Measurements from ENCODE around the gene R3HDM2. TPM values are rescaled to one million over a fixed set of nuclear protein-coding genes. Genes with fewer than 3 reads are reported as not detected.

R3HDM2 gene
- total RNA-seq, 1 donor: 22.3 TPM

DNA sequence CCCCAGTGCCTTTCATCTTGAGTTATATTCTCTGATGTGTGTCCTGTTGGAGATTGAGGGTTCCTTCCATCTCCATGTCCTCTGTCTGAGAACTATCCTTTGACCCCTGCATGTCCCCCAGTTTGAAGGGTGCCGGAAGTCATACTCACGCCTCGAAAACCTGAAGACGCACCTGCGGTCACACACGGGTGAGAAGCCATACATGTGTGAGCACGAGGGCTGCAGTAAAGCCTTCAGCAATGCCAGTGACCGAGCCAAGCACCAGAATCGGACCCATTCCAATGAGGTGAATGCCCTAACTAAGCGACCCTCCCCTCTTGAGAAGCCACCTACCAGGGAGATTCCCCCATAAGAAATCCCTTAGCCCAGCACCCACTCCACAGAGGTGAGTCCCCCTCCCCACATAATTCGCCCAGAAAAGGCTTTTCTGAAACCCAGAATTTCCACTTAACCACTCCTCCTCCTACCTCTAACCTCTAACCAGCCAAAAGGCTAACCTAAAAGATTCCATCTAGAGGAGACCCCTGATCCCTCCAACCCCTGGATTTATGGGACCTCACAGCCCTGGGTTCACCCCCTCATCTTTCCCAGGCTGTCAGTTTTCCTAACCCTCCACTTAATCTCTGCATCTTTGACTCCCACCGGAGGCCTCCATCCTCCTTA is 36.5 kb upstream of the R3HDM2 start:
- no peak overlapping the region for H3K4me3 ChIP-seq (ENCODE audit: low read depth, low read length)
- TF ChIP-seq, protein P1, sequence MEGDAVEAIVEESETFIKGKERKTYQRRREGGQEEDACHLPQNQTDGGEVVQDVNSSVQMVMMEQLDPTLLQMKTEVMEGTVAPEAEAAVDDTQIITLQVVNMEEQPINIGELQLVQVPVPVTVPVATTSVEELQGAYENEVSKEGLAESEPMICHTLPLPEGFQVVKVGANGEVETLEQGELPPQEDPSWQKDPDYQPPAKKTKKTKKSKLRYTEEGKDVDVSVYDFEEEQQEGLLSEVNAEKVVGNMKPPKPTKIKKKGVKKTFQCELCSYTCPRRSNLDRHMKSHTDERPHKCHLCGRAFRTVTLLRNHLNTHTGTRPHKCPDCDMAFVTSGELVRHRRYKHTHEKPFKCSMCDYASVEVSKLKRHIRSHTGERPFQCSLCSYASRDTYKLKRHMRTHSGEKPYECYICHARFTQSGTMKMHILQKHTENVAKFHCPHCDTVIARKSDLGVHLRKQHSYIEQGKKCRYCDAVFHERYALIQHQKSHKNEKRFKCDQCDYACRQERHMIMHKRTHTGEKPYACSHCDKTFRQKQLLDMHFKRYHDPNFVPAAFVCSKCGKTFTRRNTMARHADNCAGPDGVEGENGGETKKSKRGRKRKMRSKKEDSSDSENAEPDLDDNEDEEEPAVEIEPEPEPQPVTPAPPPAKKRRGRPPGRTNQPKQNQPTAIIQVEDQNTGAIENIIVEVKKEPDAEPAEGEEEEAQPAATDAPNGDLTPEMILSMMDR (IDR thresholded peaks at IDR 0.05; ENCODE audit: insufficient read depth, low read length): no peak
- DNase-seq (ENCODE audit: low read depth): no peak

DNA sequence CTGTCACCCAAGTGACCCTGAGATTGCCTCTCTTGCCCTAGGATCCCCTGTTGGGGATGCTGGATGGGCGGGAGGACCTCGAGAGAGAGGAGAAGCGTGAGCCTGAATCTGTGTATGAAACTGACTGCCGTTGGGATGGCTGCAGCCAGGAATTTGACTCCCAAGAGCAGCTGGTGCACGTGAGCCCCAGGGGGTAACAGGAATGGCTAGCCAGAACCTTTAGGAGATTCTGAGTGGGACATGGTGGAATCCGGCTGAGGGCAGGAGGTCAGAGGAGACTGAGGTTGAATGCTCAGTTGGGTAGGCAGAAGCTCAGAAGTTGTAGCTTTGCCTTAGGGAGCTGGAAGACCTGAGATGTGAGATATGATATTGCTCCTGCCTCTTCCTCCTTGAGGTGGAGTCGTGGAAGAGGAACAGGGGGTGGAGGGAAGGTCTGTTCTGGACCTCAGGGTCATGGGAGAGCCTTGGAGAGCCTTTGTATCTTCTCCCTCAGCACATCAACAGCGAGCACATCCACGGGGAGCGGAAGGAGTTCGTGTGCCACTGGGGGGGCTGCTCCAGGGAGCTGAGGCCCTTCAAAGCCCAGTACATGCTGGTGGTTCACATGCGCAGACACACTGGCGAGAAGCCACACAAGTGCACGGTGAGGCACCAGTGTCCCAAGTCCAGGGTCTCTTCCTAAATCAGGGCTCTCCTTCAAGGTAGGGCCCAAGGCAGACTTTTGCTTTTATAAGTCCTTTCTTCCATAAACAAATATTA is 35.1 kb upstream of the R3HDM2 start:
- no peak overlapping the region for H3K4me3 ChIP-seq (ENCODE audit: low read depth, low read length)
- TF ChIP-seq, protein P1 (IDR thresholded peaks at IDR 0.05; ENCODE audit: insufficient read depth, low read length): no peak
- DNase-seq (ENCODE audit: low read depth): no peak

DNA sequence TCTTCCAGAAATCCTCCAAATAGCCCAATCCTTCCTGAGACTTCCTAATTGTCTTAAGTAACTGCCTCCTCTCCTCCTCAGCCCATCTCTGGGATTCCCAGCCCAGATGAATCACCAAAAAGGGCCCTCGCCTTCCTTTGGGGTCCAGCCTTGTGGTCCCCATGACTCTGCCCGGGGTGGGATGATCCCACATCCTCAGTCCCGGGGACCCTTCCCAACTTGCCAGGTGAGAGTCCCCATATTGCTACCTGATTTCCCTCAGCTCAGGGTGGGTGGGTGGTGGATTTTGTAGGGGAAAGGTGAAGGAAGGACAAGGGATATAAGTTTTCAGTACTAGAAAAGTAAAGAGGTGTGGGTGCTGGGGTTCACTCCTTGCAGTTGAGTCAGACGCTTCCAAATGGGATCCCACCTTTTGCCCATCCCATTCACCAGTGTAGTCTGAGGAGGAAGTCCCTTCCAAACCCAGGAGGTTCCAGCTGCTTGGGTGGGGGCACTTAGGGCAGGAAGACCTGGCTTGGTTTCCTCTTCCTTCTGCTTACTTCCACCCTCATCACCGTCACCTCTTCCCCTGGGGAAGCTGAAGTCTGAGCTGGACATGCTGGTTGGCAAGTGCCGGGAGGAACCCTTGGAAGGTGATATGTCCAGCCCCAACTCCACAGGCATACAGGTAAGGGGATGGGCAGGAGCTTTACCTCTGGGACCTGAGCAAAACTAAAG is 34.3 kb upstream of the R3HDM2 start:
- no peak overlapping the region for H3K4me3 ChIP-seq (ENCODE audit: low read depth, low read length)
- no peak for DNase-seq (ENCODE audit: low read depth)
- TF ChIP-seq, protein P1 (IDR thresholded peaks at IDR 0.05; ENCODE audit: insufficient read depth, low read length): no peak

DNA sequence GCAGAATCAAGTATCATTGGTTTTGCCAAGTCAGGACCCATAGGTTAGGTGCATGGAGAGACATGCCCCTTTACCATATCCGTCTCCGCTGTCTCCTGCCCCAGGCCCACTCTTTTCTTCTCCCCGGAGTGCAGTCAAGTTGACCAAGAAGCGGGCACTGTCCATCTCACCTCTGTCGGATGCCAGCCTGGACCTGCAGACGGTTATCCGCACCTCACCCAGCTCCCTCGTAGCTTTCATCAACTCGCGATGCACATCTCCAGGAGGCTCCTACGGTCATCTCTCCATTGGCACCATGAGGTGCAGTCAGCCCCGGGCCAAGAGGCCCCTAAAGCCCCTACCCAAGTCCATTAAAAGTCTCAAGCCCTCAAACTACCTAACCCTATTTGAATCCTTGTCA is 33.7 kb upstream of the R3HDM2 start:
- no peak for DNase-seq (ENCODE audit: low read depth)
- TF ChIP-seq, protein P1 (IDR thresholded peaks at IDR 0.05; ENCODE audit: insufficient read depth, low read length): no peak
- H3K4me3 ChIP-seq (ENCODE audit: low read depth, low read length): no peak overlapping the region

DNA sequence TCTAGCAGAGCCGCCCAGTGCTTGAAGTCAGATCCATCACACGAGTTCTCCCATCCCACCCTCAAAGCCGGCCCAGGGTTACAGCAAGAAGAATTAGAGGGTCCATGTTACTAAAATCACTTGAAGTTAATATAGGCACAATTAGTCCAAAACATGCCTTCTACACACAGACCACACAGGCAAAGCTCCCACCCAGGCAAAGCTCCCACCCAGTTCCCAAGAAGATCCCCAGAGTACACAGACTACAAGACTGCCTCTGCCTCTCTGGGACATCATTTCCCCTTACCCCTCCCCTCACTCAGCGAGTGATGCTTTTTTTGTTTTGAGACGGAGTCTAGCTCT is 32.0 kb upstream of the R3HDM2 start:
- DNase-seq (ENCODE audit: low read depth): no peak
- TF ChIP-seq, protein P1 (IDR thresholded peaks at IDR 0.05; ENCODE audit: insufficient read depth, low read length): no peak
- H3K4me3 ChIP-seq (ENCODE audit: low read depth, low read length): no peak overlapping the region

DNA sequence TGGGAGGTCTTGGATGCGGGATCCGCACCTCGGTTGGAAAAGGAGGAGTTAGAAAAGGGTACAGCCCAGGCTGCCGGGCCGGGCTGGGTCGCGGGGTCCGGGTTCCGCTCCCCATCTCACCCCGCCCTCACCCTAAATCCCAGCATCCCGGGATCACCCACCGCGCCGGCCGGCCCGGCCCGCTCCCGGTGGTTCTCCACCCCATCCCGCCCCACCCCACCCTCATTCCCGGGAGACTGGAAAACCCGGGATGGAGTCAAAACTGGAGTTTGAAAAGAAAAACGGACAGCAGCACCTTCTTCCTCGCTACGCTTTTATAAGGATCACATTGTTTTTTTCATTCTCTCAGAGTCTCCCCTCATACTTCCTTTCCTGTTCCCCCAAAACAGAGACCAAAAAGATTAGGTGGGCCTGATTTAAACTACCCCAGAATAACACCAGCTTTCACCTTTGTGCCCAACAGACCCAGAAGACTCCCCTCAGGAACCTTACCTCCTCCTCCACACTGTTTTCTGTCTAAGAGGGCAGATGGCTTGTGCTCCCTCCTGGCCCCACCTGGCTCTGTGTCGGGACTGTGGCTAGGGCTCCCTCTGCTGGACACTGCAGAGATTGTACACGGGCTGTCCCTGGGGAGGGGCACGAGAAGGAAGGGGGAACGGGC is 31.5 kb upstream of the R3HDM2 start:
- TF ChIP-seq, protein P1 (IDR thresholded peaks at IDR 0.05; ENCODE audit: insufficient read depth, low read length): peak; percentile 96
- H3K4me3 ChIP-seq (ENCODE audit: low read depth, low read length): peak overlapping the region; percentile 76
- DNase-seq (ENCODE audit: low read depth): peak; percentile 88
